Measurements from ENCODE around the gene NOL4L.
"Not testable (repeated sequence)": the region's sequence is repeated elsewhere in the genome, so short reads cannot be mapped to it uniquely, and the experiment has no call there.

NOL4L gene

DNA sequence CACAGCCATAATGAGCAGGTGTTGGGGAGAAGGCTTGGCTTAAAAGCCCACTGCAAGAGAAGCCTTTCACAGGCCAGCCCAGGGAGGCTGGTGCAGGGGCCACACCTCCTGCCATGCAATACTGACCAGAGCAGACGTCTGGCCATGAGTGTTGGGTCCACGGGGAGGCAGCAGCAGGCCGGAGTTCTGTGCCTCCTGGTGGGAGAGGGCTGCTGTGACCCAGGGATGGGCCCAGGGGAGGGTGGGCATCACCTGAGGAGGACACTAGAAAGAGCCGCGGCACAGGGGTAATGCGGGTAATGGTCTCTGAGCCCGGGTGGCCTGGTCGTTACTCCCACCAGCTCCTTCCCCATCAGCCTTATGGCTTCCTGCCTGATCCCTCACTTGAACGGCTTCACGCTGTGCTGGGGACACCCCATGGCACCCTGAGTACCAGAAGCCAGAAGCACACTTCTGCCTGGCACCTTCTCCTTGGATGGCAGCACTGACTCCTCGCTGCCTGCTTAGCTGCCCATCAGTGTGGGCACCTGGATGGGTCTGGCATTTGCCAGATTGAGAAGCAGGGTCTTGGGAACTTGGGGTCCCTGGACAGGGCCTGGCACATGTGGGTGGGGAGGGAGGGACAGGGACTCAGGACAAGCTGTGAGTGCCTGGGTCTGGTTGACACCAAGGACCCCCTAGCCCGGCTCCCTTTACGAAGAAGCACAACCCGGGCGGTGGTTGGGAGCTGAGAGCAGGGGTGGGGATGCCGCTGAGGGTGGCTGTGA lies 118.2 kb downstream of the NOL4L start:
- no peak for DNase-seq

DNA sequence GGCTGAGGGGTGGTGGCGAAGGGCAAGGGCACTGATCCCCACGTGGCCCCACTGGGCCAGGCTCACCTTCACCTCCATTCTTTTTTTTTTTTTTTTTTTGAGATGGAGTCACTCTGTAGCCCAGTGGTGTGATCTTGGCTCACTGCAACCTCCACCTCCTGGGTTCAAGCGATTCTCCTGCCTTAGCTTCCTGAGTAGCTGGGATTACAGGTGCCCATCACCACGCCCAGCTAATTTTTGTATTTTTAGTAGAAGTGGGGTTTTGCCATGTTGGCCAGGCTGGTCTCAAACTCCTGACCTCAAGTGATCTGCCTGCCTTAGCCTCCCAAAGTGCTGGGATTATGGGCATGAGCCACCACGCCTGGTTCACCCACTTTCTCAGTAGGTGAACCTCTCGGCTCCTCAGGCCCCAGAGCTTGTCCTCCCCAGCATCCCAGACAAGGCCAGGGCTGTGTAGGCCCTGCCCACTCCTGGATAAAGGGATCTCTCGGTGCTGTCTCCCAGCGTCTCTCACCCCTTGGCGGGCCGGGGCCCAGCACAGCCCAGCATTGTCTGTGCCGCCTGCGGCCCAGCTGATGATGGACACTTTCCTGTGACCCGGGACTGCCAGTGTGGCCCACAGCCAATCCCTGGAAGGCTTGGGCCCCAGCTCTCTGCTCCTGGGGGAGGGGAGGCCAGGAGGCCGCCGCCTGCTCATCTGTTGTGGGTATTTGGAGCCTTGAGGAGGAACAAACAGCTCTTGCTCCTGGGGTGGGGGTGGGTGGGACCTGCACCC lies 119.0 kb downstream of the NOL4L start:
- DNase-seq, result not testable (repeated sequence)

DNA sequence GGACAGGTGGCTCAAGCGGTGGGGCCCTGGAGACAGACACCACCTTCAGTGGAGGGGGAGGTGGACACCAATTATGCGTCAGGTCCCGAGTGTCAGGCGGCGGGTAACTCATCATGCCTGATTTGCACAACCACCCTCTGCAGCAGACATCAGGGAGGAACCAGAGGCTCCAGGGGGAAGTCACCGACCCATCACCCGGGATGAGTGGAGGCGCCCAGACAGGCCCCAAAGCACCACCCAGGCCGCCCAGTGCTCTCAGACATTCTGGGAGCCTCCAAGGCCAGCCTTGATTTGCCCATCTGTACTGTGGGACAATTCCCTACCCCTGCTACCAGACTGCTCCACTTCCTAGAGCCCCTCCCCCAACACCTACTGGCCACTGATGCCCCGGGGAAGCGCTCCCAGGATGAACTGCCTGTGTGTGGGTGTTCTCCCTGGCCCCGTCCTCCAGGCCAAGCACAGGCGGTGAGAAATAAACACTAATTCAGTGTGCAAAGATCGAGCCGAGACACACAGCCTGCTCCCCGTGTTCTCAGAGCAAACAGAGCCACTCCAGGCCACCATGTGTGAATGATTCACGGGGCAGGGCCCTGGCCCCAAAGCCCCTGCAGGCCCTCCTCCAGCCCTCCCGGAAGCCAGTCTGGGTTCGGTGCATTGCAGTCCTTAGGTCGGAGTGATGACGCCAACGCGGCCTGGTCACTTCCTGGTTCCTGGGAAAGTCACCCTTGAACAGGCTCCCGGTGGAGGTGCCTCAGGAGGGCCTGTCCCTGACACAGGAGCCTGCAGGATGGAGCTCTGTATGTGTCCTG lies 119.8 kb downstream of the NOL4L start:
- no peak for DNase-seq

DNA sequence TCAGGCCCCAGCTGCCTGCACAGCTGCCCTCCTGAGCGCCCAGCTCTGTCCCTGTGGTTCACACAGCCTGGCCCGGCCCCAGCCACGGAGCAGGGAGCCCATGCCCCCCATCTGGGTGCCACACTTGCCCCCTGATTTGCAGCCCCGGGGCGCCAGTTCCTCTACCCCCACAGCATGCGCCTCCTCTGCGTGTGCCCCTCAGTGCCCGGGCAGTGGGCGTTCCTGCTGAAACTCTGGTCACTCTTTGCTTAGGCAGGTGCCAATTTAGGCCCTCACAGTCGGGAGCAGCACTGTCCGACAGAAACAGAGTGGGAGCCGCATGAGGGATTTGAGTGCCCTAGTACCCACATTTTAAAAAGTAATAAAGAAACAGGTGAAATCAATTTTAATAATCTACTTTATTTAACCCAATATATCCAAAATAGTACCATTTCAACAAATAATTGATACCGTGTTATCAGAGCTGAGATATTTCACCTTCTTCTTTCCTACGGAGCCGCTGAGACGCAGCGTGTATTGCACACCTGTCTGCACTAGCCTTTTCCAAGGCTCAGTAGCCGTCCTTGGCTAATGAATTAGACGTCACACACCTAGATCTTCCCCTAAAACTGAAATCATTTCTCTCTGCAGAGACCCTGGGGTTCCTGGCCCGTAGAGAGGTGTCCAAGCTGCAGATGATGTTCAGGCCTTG lies 120.6 kb downstream of the NOL4L start:
- no peak for DNase-seq

DNA sequence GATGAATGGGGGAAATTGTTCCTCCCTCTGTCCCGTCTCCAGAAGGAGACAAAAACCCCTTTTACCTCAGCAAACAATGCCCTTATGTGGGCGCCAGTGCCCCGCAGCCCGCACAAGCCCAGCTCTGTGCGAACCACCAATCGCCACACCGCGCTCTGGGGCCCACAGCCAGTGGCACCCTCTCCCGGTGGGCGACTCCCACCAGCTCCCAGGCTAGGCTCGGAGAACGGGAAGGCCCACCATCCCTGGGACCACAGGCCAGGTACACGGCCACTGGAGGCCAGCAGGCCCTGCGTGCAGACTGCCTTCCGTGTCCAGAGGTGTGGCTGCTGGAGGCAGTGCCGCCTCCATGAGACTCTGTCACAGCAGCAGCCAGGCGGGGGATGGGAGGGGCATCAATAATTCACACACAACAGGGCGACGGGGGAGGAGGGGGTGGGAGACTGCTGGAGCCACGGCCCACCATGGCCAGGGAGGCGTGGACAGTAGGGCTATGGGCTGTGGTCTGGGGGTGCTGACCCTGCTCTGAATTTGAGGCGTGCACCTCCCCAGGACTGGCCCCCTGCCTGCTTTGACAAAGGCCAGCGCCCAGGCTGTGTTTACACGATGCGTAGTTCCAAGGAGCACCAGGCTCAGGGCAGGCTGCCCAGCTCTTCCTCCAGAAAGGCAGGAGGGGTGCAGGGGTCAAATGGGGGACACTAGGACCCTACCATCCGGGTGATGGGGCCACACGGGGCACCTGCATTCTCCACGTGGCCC lies 121.3 kb downstream of the NOL4L start:
- DNase-seq, result no peak

DNA sequence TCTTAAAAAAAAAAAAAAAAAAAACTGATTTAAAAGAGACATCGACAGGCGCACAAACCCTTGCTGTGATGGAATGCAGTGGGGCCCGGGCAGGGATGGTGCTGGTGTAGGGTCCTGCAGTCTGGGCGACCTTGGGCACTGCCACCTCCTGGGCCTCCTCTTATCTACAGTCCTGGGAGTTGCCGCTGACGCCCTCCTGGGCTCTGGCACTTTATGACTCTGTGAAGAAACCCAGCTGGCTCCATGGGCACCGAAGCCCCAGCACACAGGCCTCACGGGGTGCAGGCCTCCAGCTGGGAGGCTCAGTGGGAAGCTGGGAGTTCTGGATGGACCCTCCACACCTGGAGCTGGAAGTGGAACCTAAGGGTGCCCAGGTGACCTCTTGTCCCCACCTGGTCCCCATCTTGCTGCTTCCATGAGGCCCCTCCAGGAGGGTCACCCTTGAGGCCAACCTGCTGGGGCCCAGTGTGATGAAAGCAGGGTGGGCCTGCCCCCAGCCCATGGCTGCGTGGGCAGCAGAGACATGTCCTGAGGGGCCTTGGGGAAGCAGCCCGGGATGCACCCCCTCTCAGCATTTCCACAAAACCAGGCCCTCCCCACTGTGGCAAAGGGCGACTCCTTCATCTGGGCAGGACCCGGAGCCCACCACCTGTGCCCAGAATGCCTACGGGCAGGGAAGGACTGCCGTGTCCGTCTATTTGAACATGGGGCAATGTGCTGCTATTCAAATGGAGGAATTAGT lies 122.1 kb downstream of the NOL4L start:
- no peak for DNase-seq

DNA sequence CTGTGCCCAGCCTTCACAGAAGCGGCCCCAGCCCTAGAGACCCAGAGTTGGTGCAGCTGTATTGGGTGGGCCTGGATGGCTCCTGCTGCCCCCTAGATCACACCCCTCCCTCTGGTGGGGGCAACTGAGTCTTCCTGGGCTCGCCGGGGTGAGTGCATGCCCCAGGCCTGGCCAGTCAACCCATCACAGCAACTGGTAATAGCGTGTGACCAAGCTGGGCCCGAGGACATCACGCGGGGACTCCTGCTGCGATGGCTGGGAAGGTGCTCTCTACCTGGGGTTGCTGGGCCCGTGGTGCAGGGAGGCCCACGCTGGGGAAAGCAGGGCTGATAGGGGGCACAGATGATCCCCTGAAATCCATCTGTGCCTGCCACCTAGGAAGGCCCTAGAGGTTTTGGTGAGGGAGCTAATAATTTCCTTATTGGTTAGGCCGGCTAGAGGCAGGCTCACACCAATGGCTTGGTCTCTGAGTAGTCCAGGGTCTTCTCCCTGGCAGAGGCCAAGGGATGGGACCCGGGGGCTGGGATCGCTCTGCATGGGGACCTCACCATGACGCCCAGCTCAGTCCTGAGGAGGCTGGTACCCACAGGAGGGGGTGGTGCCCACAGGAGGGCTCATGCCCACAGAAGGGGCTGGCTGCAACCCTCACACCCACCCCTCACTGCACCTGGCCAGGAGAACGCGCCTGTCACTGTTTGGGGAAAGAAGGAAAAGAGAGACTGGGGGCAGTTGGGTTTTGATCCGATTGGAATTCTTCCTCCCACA lies 123.1 kb downstream of the NOL4L start:
- no peak for DNase-seq

DNA sequence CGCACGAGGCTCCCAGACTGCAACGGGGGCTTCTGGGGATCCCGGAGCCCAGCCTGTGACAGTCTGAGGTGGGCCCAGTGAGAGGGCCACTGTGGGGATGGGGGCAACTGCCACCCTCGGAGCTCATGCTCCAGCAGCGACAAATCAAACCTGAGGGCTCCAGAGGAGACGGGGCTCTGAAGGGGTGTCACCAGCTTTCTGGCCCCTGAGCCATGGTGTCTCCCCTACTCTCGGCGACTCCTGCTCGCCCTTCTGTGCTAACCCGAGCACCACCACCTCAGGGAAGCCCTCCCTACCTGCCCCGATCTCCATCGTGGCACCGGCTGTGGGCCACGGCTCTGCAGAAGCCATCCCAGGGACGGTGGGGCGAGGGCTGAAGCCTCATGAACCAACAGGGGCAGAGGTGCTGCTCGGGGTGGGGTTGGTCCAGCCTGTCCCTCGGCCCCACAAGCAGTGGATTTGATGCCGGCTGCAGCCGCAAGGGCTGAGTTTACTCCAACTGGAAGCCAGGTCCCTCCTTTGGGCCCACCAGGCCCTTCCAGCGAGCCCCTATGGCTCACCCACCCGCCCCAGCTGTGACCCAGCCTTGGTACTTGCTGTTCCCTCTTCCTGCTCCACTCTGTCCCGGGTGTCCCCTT lies 124.3 kb downstream of the NOL4L start:
- DNase-seq, result no peak

DNA sequence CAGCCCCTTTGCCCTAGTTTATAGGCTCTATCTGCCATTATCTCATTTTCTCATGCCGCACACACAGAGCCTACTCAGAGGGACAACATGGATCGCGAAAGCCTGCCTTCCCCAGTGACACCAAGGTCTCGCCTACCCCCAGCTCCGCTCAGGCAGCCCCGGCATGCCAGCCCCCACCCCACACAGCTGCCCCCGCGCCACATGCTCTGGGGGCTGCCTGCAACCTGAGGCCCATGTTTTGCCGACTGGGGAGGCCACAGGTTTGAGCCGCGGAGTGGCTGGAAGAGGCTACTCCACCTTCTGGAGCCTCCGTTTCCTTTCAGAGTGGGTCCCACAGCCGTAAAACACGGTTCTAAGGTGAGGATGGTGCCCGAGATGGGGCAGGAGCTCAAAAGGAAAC lies 124.9 kb downstream of the NOL4L start:
- DNase-seq, result no peak

DNA sequence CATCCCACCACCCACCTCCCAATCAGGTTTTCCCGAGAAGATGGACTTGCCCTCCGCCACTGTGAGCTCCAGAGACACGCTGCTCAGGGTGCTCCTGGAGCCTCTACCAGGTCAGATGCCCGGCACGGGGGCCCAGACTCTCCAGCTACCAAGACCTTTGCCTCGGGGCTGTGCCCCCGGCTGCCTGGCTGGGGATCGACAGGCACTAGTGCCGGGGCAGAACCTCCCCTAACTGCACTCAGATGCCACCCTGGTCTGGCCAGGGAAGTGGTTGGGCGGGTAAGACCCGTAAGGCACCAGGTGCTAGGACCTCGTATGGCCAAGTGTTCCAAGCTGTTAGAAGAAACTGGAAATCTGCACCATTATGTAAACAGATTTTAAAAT lies 126.3 kb downstream of the NOL4L start:
- DNase-seq, result no peak

DNA sequence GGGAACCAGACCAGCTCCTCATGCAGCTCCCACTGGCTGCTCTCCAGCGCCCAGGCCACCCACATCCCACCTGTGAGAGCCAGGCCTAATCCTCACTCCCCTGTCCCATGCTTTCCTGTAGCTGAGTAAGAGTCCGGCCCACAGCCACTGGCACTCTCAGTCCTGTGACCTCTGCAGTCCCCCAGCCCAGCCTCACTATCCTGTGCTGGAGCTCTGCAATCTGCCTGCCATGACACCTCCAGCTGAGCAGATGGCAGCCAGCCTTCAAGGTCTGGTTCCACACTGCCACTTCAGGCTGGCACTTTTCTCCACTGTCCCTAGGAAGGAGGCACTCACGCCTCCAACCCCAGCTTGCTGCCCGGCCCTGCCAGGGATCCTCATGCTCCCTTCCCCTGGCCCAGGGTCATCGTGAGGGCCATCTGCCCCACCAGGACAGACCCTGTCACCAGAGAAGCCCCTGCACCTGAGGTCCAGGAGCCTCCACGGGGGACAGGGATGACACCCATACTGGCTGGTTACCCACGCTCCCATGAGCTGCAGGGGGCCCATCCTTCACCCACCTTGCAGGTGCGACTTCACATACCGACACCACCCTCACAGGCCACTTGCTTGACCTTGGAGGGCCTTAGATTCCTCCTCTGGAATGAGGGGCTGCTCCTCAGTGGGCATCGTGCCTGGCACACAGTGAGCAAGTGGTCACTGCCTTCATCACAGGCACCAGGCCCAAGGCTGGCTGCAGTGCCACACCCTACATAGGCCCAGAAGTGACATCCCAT lies 126.9 kb downstream of the NOL4L start:
- DNase-seq, result no peak

DNA sequence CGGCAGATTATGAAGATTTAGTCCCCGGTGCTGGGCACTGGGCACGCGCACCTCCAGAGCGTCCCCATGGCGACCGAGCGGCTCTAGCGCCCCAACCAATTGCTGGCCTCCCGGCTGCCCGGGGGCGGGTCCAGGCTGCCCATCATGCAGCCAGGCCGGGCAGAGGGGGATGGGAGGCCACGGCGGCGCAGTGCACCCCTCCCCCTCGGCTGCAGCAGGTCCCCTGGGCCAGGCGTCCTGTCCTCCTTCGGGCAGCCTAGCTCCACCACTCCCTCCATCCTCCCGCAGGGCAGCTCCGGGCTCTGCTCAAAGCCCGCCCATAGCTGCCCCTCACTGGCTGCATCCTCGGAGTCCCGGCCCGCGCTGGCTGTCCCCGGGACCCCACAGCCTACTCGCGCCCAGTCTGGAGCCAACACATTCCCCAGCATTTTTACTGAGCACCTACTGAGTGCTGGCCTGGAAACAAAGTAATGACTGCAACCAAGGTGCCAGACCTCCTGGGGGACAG lies 127.6 kb downstream of the NOL4L start:
- DNase-seq, result no peak

DNA sequence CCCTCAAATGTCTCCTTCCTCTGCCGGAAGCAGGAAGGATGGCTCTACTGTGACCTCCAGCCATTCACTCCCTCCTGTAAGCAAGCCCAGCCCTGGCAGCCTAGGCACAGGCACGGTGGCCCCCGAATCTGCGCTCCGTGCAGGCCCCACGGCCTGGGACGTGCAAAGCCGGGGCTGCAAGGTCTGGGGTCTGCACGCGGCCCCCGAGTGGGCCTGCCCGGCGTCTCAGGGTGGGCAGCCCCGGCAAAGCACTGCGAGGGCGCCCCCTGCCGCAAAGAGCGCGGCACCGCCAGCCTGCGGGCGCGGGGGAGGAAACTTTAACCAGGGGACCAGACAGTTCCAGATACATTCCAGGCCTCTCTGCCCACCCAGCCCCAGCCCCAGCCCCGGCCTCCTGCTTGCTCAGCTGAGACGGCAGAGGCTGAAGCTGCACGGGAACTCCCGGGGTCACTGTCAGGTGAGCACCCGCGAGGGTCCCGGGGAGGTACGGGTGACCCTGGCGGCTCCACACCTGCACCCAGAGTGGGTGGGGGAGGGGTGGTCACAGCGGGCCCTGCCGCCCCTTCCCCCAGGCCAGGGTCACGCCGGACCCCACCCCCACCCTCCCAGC lies 128.2 kb downstream of the NOL4L start:
- DNase-seq, result no peak

DNA sequence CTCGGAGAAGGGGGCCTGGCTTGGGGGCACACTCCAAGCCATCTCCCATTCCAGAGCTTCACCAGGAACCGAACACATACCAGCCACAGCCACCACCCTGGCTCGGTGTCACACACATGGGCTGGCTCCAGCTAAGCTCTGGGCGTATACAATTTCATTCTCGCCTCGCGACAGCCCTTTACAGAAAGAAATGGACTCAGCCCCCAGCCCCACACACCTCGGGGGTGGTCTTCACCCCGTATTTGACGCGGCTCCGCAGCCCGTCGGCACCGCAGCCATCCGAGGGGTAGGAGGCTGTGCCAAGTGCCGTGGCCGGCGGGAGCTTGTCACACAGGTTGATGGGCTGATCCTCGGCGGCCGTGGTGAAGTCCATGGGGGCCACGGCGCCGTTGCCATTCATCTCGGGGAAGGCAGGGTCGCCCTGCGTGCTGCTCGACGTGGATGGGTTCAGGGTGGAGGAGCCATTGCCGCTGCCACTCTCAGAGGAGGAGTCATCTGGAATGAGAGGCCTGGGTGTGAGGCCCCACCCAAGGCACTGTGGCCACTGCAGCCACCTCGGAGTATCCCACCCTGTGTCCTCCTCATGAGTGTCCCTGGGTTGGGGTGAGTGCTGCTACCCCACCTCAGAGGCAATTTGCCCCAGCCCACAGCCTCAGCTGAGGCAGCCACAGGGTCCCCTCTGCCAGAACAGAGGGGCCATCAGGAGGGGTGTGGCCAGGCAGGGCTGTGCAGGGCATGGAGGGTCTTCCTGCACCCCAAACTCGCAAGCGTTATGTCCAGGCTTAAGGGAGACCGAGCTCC lies 129.0 kb downstream of the NOL4L start:
- no peak for DNase-seq

DNA sequence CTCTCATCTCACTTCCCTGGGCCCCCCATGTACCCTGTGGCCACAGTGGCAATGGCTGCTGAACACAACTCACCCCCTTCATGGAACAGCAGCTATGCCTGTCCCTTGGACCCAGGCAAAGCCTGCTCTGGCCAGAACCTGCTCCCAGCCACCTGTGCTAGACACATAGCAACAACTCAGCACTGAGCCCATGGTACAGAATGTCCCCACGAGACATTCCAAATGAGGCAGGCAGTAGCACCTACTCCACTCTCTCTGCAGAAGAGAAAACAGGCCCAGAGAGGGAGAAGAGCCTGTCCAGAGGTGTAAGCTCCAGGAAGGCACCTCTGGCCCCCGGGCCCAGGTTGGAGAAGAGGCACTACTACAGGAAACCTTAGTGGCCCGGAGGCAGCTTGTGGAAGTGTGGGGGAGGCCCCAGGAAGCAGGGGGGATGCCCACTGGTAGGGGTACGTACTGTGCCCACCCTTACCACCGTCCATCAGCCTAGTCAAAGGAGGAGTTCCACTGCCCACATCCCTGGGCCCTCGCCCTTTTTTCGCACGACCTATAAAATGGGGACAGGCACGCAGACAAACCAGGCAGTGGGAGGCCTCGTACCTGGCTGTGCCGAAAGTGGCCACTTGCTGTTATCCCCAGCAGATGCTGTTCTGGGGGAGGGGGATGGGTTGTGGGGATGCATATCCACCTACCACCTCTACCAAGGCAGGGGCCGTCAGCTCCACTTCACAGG lies 129.8 kb downstream of the NOL4L start:
- DNase-seq, result no peak

DNA sequence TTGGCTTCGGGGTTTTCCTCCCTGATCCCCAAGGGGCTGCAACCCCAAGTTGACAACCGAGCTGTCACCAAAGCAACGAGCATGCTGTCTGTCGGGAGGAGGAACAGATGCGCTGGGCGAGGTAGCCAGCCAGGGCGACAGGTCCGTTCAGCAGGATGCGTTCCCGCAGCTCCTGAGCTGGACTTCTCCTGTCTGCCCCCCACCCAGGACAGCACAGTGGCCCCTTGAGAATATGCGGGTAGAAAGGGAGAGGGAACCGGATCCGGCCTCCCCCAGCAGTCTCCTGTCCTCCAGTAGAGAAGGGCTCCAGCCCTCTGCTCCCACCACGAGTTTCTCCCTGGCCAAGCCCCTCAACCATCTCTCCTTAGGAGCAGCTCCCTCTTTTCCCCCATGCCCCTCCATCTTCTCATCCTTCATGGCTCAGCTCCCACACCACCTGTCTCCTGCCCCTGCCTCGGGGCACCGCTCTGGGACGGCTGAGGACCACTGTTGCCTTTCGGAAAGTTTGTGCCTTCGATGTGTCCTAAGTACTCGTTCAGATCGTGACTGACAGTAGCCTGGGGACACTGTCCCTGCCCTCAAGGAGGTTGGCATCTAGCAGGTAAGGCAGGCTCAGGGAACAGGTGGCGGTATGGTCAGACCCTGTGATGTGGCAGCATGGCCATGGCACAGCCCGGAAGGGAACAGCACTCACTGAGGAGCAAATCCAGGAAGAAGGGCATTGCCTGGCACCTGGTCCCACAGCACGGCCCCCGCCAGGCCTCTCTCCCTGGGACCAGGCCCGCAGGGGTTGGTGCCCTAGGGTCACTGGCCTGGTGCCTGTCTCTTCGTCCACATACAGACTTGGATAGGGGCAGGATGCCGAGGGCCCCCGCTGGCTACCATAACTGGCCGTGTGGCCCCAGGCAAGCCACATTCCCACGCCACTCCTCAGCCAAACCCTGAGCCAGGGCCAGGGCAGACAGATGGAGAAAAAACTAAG lies 130.7 kb downstream of the NOL4L start:
- DNase-seq, result no peak
